OCI-LY7 (cell line): ENCODE data around the gene MACROD2. TPM values are rescaled to one million over a fixed set of nuclear protein-coding genes. Genes with fewer than 3 reads are reported as not detected.

Experiments used
- BruUV-seq: library from RNA; stranded (reverse); fragments of 400-500 nt; replicated peaks from 2 replicates; lab custom pipeline; 2021; lab: Mats Ljungman, UMichigan
- CTCF ChIA-PET: fragments of 300-600 bp; sonication (Branson Sonifier 250); formaldehyde crosslinking; loops from one replicate; lab custom pipeline; 2022; ENCODE audit warnings: antibody characterized with exemption; ENCODE audit not compliant: unreplicated experiment; lab: Charles Lee
- POLR2A ChIA-PET: fragments of 300-600 bp; sonication (Branson Sonifier 250); formaldehyde crosslinking; loops from one replicate; lab custom pipeline; 2022; ENCODE audit warnings: antibody characterized with exemption; lab: Charles Lee
- DNase-seq: peaks from one replicate; pipeline ENCODE4 v3.0.0-alpha.2; 2015; ENCODE audit warnings: low spot score
- H2AFZ ChIP-seq: fragments of 200-600 bp; sonication (generic), shearing (Covaris generic); 2 replicates; pipeline ENCODE4 v1.6.1; 2014; ENCODE audit warnings: mild to moderate bottlenecking, antibody characterized with exemption, low read length, moderate library complexity
- H3K27ac ChIP-seq: fragments of 200-600 bp; sonication (generic); 2 replicates; pipeline ENCODE4 v1.5.1; 2014; ENCODE audit warnings: mixed run types, low read depth, mild to moderate bottlenecking, moderate library complexity, low read length, inconsistent platforms; ENCODE audit not compliant: poor library complexity, severe bottlenecking
- H3K36me3 ChIP-seq: fragments of 200-600 bp; sonication (generic); 2 replicates; pipeline ENCODE4 v1.6.1; 2014; ENCODE audit warnings: mild to moderate bottlenecking, antibody characterized with exemption, low read length, moderate library complexity, mixed read lengths; ENCODE audit not compliant: insufficient read depth
- H3K4me1 ChIP-seq: fragments of 200-600 bp; sonication (generic); 2 replicates; pipeline ENCODE4 v1.5.1; 2014; ENCODE audit warnings: mild to moderate bottlenecking, low read length; ENCODE audit not compliant: insufficient read depth, poor library complexity, severe bottlenecking
- H3K4me2 ChIP-seq: fragments of 200-600 bp; sonication (generic); 2 replicates; pipeline ENCODE4 v1.6.1; 2014; ENCODE audit warnings: mild to moderate bottlenecking, low read length
- H3K4me3 ChIP-seq: fragments of 200-600 bp; sonication (generic); 2 replicates; pipeline ENCODE4 v1.5.1; 2014; ENCODE audit warnings: mild to moderate bottlenecking, low read depth, low read length; ENCODE audit not compliant: poor library complexity, severe bottlenecking
- H3K79me2 ChIP-seq: fragments of 200-600 bp; sonication (generic); 2 replicates; pipeline ENCODE4 v1.6.1; 2016; ENCODE audit warnings: low read depth, mild to moderate bottlenecking, low read length, moderate library complexity, mixed read lengths; ENCODE audit not compliant: insufficient read depth
- H3K9me2 ChIP-seq: fragments of 200-600 bp; sonication (generic); 2 replicates; pipeline ENCODE4 v1.6.1; 2016; ENCODE audit warnings: mild to moderate bottlenecking, low read length, mixed read lengths; ENCODE audit not compliant: insufficient read depth
- H3K9me3 ChIP-seq: fragments of 200-600 bp; sonication (generic); 2 replicates; pipeline ENCODE4 v1.6.1; 2014; ENCODE audit warnings: mild to moderate bottlenecking, mixed run types, low read length, mixed read lengths
- H4K20me1 ChIP-seq: fragments of 200-600 bp; sonication (generic); 2 replicates; pipeline ENCODE4 v1.6.1; 2014; ENCODE audit warnings: mild to moderate bottlenecking, antibody characterized with exemption, low read length, moderate library complexity, mixed read lengths; ENCODE audit not compliant: insufficient read depth
- EZH2phosphoT487 ChIP-seq: fragments of 200-600 bp; sonication (generic); IDR thresholded peaks from 2 replicates; pipeline ENCODE4 v1.6.1; 2018; ENCODE audit warnings: low read depth, borderline replicate concordance, mild to moderate bottlenecking, mixed run types, antibody characterized with exemption, low read length, moderate library complexity, mixed read lengths
- intact Hi-C: fragments of 100-400 bp; cut with micrococcal nuclease; formaldehyde crosslinking; loops from one replicate; pipeline ENCODE4 v1.10.0; 2022; ENCODE audit not compliant: unreplicated experiment
- total RNA-seq, 2 experiments: library from RNA; depleted of rRNA in 1 of 2; stranded (reverse); fragments of >200 nt in 1 of 2; shearing (Covaris generic) in 1 of 2; gene quantifications; 2 replicates each; pipeline ENCODE4 v1.2.3, GENCODE V29; 2014 to 2022
- TF ChIP-seq, protein P1 (sequence below): fragments of 200-600 bp; sonication (generic); conservative IDR thresholded peaks from 2 replicates; pipeline ENCODE4 v1.5.1; 2014; ENCODE audit warnings: mild to moderate bottlenecking, antibody characterized with exemption, low read length, moderate library complexity, mixed read lengths

Gene MACROD2
- total RNA-seq, 2 experiments from 2014 or later = 0.09 to 4.5 TPM

DNA sequence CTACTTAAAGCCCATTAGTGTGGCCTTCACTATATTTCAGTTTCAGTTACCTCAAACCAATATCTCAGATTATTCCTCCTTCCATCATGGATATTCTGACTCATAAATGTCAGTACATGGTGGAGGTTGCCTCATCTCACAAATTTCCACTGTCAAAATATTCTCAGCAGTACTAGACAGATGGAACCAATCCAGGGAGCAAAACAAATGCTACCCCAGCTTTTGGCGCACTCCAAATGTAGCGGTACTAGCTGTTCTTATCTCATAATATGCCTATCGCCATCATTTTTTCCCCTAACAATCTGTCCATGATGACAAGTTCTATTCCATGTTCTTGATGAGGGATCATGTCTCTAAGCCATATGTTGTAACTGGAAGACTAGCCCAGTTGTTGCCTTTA lies 1551.8 kb downstream of the MACROD2 start:
- H4K20me1 ChIP-seq = no peaks in the 10 kb centered on the region
- H3K4me1 ChIP-seq = no peaks in the 10 kb centered on the region
- no peaks in the 10 kb centered on the region for H3K9me3 ChIP-seq
- intact Hi-C loops = no loop called here
- TF ChIP-seq, protein P1, sequence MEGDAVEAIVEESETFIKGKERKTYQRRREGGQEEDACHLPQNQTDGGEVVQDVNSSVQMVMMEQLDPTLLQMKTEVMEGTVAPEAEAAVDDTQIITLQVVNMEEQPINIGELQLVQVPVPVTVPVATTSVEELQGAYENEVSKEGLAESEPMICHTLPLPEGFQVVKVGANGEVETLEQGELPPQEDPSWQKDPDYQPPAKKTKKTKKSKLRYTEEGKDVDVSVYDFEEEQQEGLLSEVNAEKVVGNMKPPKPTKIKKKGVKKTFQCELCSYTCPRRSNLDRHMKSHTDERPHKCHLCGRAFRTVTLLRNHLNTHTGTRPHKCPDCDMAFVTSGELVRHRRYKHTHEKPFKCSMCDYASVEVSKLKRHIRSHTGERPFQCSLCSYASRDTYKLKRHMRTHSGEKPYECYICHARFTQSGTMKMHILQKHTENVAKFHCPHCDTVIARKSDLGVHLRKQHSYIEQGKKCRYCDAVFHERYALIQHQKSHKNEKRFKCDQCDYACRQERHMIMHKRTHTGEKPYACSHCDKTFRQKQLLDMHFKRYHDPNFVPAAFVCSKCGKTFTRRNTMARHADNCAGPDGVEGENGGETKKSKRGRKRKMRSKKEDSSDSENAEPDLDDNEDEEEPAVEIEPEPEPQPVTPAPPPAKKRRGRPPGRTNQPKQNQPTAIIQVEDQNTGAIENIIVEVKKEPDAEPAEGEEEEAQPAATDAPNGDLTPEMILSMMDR = no peak
- no peak for TF ChIP-seq EZH2phosphoT487
- ChIA-PET CTCF (no interaction called here), POLR2A (interaction anchor here (1.0 kb wide), 1 partner anchor 21 kb away, joined by 3 read pairs; no protein-coding TSS in a partner anchor)
- no TSS peak for BruUV-seq
- no peak overlapping the region for H2AFZ ChIP-seq
- no peaks in the 10 kb centered on the region for H3K9me2 ChIP-seq
- H3K79me2 ChIP-seq = no peaks in the 10 kb centered on the region
- no peak overlapping the region for H3K4me3 ChIP-seq
- no peak overlapping the region for H3K4me2 ChIP-seq
- DNase-seq = no peak
- H3K36me3 ChIP-seq = no peaks in the 10 kb centered on the region
- no peak overlapping the region for H3K27ac ChIP-seq

DNA sequence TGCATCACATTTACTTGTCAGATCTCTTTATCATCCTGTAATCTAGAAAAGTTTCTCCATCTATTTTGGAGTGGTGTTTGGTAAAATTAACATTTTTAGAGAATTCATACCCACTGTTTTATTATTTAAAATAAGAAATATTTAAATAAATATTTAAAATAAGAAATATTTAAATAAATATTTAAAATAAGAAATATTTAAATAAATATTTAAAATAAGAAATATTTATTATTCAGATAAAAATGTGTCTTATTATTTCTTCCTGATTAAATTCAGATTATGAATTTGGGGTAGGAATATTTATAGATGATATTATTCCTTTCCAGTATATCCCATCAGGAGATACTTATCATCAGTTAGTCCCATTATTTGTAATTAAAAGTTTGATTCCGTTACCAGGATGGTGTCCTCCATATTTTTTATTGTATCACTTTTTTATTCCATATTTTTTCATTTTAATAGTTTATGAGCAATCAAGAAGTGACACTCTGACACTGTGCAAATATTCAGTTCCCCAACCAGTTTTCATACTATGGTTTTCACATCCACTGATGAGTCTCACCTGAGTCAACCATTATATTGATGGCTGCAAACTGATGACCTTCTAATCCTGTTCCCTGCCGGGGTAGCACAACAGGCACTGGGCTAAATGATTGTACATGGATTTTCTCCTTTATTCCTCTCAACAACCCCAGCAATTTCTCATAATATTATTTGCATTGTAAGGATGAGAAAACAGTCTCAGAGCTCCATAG lies 1555.0 kb downstream of the MACROD2 start:
- intact Hi-C loops = no loop called here
- H3K9me3 ChIP-seq = no peaks in the 10 kb centered on the region
- no TSS peak for BruUV-seq
- no peak overlapping the region for H3K4me3 ChIP-seq
- no peak overlapping the region for H2AFZ ChIP-seq
- H3K36me3 ChIP-seq = no peaks in the 10 kb centered on the region
- H3K4me2 ChIP-seq = no peak overlapping the region
- no peak for TF ChIP-seq EZH2phosphoT487
- TF ChIP-seq, protein P1 = no peak
- H4K20me1 ChIP-seq = no peaks in the 10 kb centered on the region
- CTCF ChIA-PET = no interaction called here
- H3K4me1 ChIP-seq = no peaks in the 10 kb centered on the region
- DNase-seq = no peak
- no peak overlapping the region for H3K27ac ChIP-seq
- H3K79me2 ChIP-seq = no peaks in the 10 kb centered on the region
- H3K9me2 ChIP-seq = no peaks in the 10 kb centered on the region
- POLR2A ChIA-PET = no interaction called here

DNA sequence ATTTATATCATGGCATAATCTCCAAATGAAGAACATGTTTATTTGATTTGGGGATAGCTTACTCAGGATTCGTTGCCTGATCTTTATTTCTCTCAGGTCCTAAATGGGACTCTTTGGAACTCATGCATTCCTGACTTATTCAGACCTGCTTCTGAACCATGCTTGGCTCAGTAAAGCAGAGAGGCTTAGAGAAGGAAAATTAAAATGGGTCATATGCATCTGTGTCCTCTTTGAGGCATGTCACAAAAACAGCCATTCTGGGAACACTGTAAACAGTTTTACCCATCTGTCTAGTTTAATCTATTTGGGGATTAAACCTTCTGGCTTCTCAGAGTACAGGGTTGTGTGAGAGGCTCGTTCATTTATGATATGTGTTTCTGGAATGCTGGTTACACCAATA lies 1560.6 kb downstream of the MACROD2 start:
- H3K27ac ChIP-seq = no peak overlapping the region
- no peaks in the 10 kb centered on the region for H3K36me3 ChIP-seq
- no peak overlapping the region for H3K4me3 ChIP-seq
- H3K9me3 ChIP-seq = no peaks in the 10 kb centered on the region
- POLR2A ChIA-PET = interaction anchor here (0.7 kb wide), 1 partner anchor 38 kb away, joined by 4 read pairs; no protein-coding TSS in a partner anchor
- no peak for DNase-seq
- H4K20me1 ChIP-seq = no peaks in the 10 kb centered on the region
- CTCF ChIA-PET = no interaction called here
- no peaks in the 10 kb centered on the region for H3K79me2 ChIP-seq
- intact Hi-C loops = no loop called here
- BruUV-seq = no TSS peak
- no peaks in the 10 kb centered on the region for H3K4me1 ChIP-seq
- no peak overlapping the region for H2AFZ ChIP-seq
- no peak for TF ChIP-seq EZH2phosphoT487
- H3K4me2 ChIP-seq = no peak overlapping the region
- H3K9me2 ChIP-seq = no peaks in the 10 kb centered on the region
